GM18951 (cell line): ENCODE measurements around the gene RGL1.

Source experiments
- POLR2A ChIP-seq: IDR thresholded peaks from 4 replicates; pipeline ENCODE4 v1.6.1; 2011; ENCODE audit warnings: mild to moderate bottlenecking; ENCODE audit not compliant: insufficient read length, insufficient read depth; ENCODE audit errors: extremely low read depth
- in situ Hi-C: fragments of 300-500 bp; cut with MboI; formaldehyde crosslinking; loops from one replicate; pipeline ENCODE4 v1.12.0; 2022; ENCODE audit warnings: low sequenced_read_pairs, mixed read lengths, inconsistent platforms; ENCODE audit not compliant: unreplicated experiment

RGL1 gene

GRCh38 chr1:183821309-183821888 is 16.5 kb downstream of the RGL1 start:
- TF ChIP-seq POLR2A, result no peak

GRCh38 chr1:183821889-183822611 is 17.1 kb downstream of the RGL1 start:
- in situ Hi-C loops, result no loop called here
- no peak for TF ChIP-seq POLR2A

More at GRCh38 chr1:183821309-183821888, 16.5 kb downstream of the RGL1 start:
- in situ Hi-C loops, result no loop called here

GRCh38 chr1:183824291-183824690 is 19.4 kb downstream of the RGL1 start:
- in situ Hi-C loops, result no loop called here
- TF ChIP-seq POLR2A, result no peak

- in situ Hi-C loops, result no loop called here
- TF ChIP-seq POLR2A, result no peak
Measured at GRCh38 chr1:183827801-183828200, 22.9 kb downstream of the RGL1 start.

- in situ Hi-C loops, result no loop called here
- no peak for TF ChIP-seq POLR2A
Measured at GRCh38 chr1:183830389-183830788, 25.5 kb downstream of the RGL1 start.

GRCh38 chr1:183831311-183831710 is 26.4 kb downstream of the RGL1 start:
- no peak for TF ChIP-seq POLR2A
- in situ Hi-C loops, result no loop called here

GRCh38 chr1:183832459-183832858 is 27.5 kb downstream of the RGL1 start:
- no peak for TF ChIP-seq POLR2A
- in situ Hi-C loops, result no loop called here

- no peak for TF ChIP-seq POLR2A
- in situ Hi-C loops, result no loop called here
Measured at GRCh38 chr1:183834568-183834967, 29.6 kb downstream of the RGL1 start.

GRCh38 chr1:183836598-183836997 is 31.7 kb downstream of the RGL1 start:
- in situ Hi-C loops, result no loop called here
- TF ChIP-seq POLR2A, result no peak

GRCh38 chr1:183837062-183837461 is 32.1 kb downstream of the RGL1 start:
- in situ Hi-C loops, result no loop called here
- no peak for TF ChIP-seq POLR2A

- TF ChIP-seq POLR2A, result no peak
- in situ Hi-C loops, result no loop called here
Measured at GRCh38 chr1:183838221-183838620, 33.3 kb downstream of the RGL1 start.

GRCh38 chr1:183840140-183840539 is 35.2 kb downstream of the RGL1 start:
- in situ Hi-C loops, result no loop called here
- TF ChIP-seq POLR2A, result no peak

- TF ChIP-seq POLR2A, result no peak
- in situ Hi-C loops, result no loop called here
Measured at GRCh38 chr1:183841550-183841949, 36.6 kb downstream of the RGL1 start.
